Motor neuron (in vitro differentiated cells): ENCODE data around the gene NCBP3. TPM values are rescaled to one million over a fixed set of nuclear protein-coding genes. Genes with fewer than 3 reads are reported as not detected.

ENCODE experiments used
- ATAC-seq, 8 experiments: fragments of 200-7000 bp; cut with Tn5 transposase; replicated peaks in 6 of 8; 2 replicates each; pipeline ENCODE4 v1.8.0; 2021; ENCODE audit warnings: mild to moderate bottlenecking in 8 of 8, moderate library complexity in 8 of 8
- H3K27ac ChIP-seq, 2 donors: fragments of 250-450 bp; sonication (Bioruptor Pico); 2 replicates each; pipeline ENCODE4 v1.9.0; 2021; ENCODE audit warnings: antibody characterized with exemption in 2 of 2, mild to moderate bottlenecking in 2 of 2, moderate library complexity in 1 of 2
- H3K4me1 ChIP-seq, 2 donors: fragments of 250-450 bp; sonication (Bioruptor Pico); replicated peaks in 1 of 2; 2 replicates each; pipeline ENCODE4 v1.6.1; 2021; ENCODE audit warnings: antibody characterized with exemption in 2 of 2, mild to moderate bottlenecking in 2 of 2, moderate library complexity in 1 of 2
- H3K4me3 ChIP-seq, 5 donors: fragments of 250-450 bp; sonication (Bioruptor Pico); 2 replicates each; pipeline ENCODE4 v1.9.0; 2021; ENCODE audit warnings: antibody characterized with exemption in 5 of 5, mild to moderate bottlenecking in 5 of 5, moderate library complexity in 4 of 5
- WGBS, 10 experiments: fragments of 450-650 bp; shearing (Covaris generic); methylation state at CpG; one replicate each; pipeline ENCODE4 v1.0.0; 2022; 5-methylcytosine and 5-hydroxymethylcytosine counted together
- in situ Hi-C, 9 experiments: fragments of 400-800 bp; cut with MboI; loops; one replicate each; pipeline ENCODE4 v1.15.0; 2021; ENCODE audit warnings: low sequenced_read_pairs in 9 of 9, low pct_unique_long_range_greater_than_20kb in 2 of 9; ENCODE audit not compliant: unreplicated experiment in 9 of 9
- total RNA-seq, 8 experiments: library from RNA; unstranded; fragments of 300-600 nt; gene quantifications; 2 replicates each; pipeline versions ENCODE4 v1.2.3 to v1.2.4, GENCODE V29; 2022

Gene NCBP3
- total RNA-seq, 8 experiments from 2014 or later, result 17.7 to 57.9 (median 33.7) TPM

GRCh38 chr17:3761918-3762380 is 84.1 kb downstream of the NCBP3 start:
- ATAC-seq, result no peak
- in situ Hi-C loops, result no loop called here
- no peak overlapping the region for H3K4me3 ChIP-seq
- H3K4me1 ChIP-seq, result no peaks in the 10 kb centered on the region
- H3K27ac ChIP-seq, result no peak overlapping the region
- 68 to 100% (median 84%) methylated on average over 1 to 13 of the region's 16 CpGs; no CpG with 5 or more reads in 6 of the 10 experiments for WGBS, 10 experiments

- Histone ChIP-seq H3K4me3 (no peak overlapping the region), H3K4me1 (no peaks in the 10 kb centered on the region), H3K27ac (no peak overlapping the region)
- ATAC-seq, result no peak
- WGBS, 10 experiments, result 0 to 83% (median 44%) methylated on average over 1 to 14 of the region's 23 CpGs; no CpG with 5 or more reads in 3 of the 10 experiments
- in situ Hi-C loops, result no loop called here
Observed at GRCh38 chr17:3761036-3761917, 84.8 kb downstream of the NCBP3 start.

GRCh38 chr17:3759597-3760216 is 86.3 kb downstream of the NCBP3 start:
- in situ Hi-C loops, result no loop called here
- 50 to 92% (median 71%) methylated on average over 2 to 4 of the region's 6 CpGs; no CpG with 5 or more reads in 3 of the 10 experiments for WGBS, 10 experiments

GRCh38 chr17:3755335-3756030 is 90.6 kb downstream of the NCBP3 start:
- peaks cover 0 to 3% of the 10 kb centered on the region in 2 donors for H3K4me1 ChIP-seq
- H3K27ac ChIP-seq, result peak overlapping the region in 1 of 2 donors; percentile 36
- WGBS, 10 experiments, result 50 to 100% (median 86%) methylated on average over 1 to 12 of the region's 20 CpGs; no CpG with 5 or more reads in 1 of the 10 experiments
- H3K4me3 ChIP-seq, result peak overlapping the region in 3 of 5 donors; percentile 12 to 19 (median 15)
- peak in 2 of 8 experiments; percentile 21 to 57 for ATAC-seq
- in situ Hi-C loops, result no loop called here

More at GRCh38 chr17:3759597-3760216, 86.3 kb downstream of the NCBP3 start:
- no peak for ATAC-seq
- Histone ChIP-seq H3K4me3 (no peak overlapping the region), H3K4me1 (peaks cover 0 to 3% of the 10 kb centered on the region in 2 donors), H3K27ac (no peak overlapping the region)

GRCh38 chr17:3754458-3755334 is 91.3 kb downstream of the NCBP3 start:
- no CpG with 5 or more reads among the region's 56 CpGs for WGBS, 10 experiments
- Histone ChIP-seq H3K4me3 (peak overlapping the region in 3 of 5 donors; percentile 12 to 19 (median 15)), H3K4me1 (peaks cover 0 to 3% of the 10 kb centered on the region in 2 donors), H3K27ac (peak overlapping the region in 1 of 2 donors; percentile 36)
- in situ Hi-C loops, result no loop called here
- ATAC-seq, result peak; percentile 23 to 91 (median 82)

- Histone ChIP-seq H3K4me1 (peaks cover 0 to 3% of the 10 kb centered on the region in 2 donors), H3K4me3 (no peak overlapping the region), H3K27ac (no peak overlapping the region)
- whole genome bisulfite sequencing, 10 experiments, result 62 to 100% (median 89%) methylated on average over 3 to 10 of the region's 18 CpGs; no CpG with 5 or more reads in 5 of the 10 experiments
- in situ Hi-C loops, result no loop called here
- no peak for ATAC-seq
Observed at GRCh38 chr17:3754066-3754457, 92.0 kb downstream of the NCBP3 start.

- no peak overlapping the region for H3K4me3 ChIP-seq
- no peak for ATAC-seq
- H3K4me1 ChIP-seq, result peaks cover 0 to 3% of the 10 kb centered on the region in 2 donors
- no peak overlapping the region for H3K27ac ChIP-seq
- 54 to 85% (median 75%) methylated on average over 2 to 4 of the region's 12 CpGs; no CpG with 5 or more reads in 7 of the 10 experiments for WGBS, 10 experiments
- in situ Hi-C loops, result no loop called here
Observed at GRCh38 chr17:3753624-3754023, 92.4 kb downstream of the NCBP3 start.

Other genes with a start within 250 kb of the NCBP3 start
- gene TRPV1, start 236.8 kb downstream of the NCBP3 start, total RNA-seq, result 1 to 10 TPM; 2.2 to 6.3 (median 2.8) TPM
- gene SHPK, start 210.0 kb downstream of the NCBP3 start, total RNA-seq, result 10 to 100 TPM in 2 of 8 experiments, 1 to 10 TPM in 6; 6.1 to 14.4 (median 7.0) TPM
- 10 to 100 TPM in 5 of 8 experiments, 1 to 10 TPM in 3; 3.0 to 16.6 (median 10.9) TPM for gene CTNS, start 209.5 kb downstream of the NCBP3 start, total RNA-seq
- 100 to 1,000 TPM in 2 of 8 experiments, 10 to 100 TPM in 6; 19.2 to 314 (median 43.5) TPM for gene TAX1BP3, start 177.7 kb downstream of the NCBP3 start, total RNA-seq
- gene EMC6, start 177.4 kb downstream of the NCBP3 start, total RNA-seq, result 10 to 100 TPM; 21.1 to 60.8 (median 38.2) TPM
- 10 to 100 TPM in 2 of 8 experiments, 1 to 10 TPM in 4, under 1 TPM in 2; 0.88 to 20.9 (median 1.3) TPM for gene P2RX5, start 150.1 kb downstream of the NCBP3 start, total RNA-seq
- 1 to 10 TPM in 4 of 8 experiments, under 1 TPM in 4; 0.43 to 8.5 (median 1.2) TPM for gene HASPIN, start 122.3 kb downstream of the NCBP3 start, total RNA-seq
- gene ITGAE, start 45.1 kb downstream of the NCBP3 start, total RNA-seq, result 10 to 100 TPM; 14.0 to 47.6 (median 22.3) TPM
- 1 to 10 TPM; 2.2 to 7.7 (median 5.1) TPM for gene CAMKK1, start 46.8 kb upstream of the NCBP3 start, total RNA-seq
- gene P2RX1, start 70.2 kb upstream of the NCBP3 start, total RNA-seq, result 1 to 10 TPM in 1 of 8 experiments, under 1 TPM in 5, not detected in 2; 0.05 to 1.2 (median 0.29) TPM
- gene ATP2A3, start 118.2 kb upstream of the NCBP3 start, total RNA-seq, result 1 to 10 TPM in 4 of 8 experiments, under 1 TPM in 4; 0.07 to 3.9 (median 1.00) TPM